Liver (tissue), 9 donors: ENCODE results near the gene ANKRD53. TPM values are rescaled to one million over a fixed set of nuclear protein-coding genes. Genes with fewer than 3 reads are reported as not detected.
A peak's percentile ranks its signal among the peaks of the same experiment; 100 is the strongest.

Experiments
- DNase-seq: peaks from one replicate; pipeline ENCODE4 v3.0.0-alpha.2; 2017; ENCODE audit warnings: low spot score
- H3K27ac ChIP-seq, 2 donors: one replicate each; pipeline ENCODE4 v1.7.0; 2013; ENCODE audit warnings: inconsistent platforms in 2 of 2, low read length in 2 of 2, control low read depth in 1 of 2, low read depth in 1 of 2, mild to moderate bottlenecking in 1 of 2
- H3K27me3 ChIP-seq, 4 donors: one replicate each; pipeline versions ENCODE4 v1.6.1 to v1.7.0; 2013; ENCODE audit warnings: low read length in 3 of 4, inconsistent platforms in 1 of 4, mild to moderate bottlenecking in 1 of 4, moderate library complexity in 1 of 4; ENCODE audit not compliant: control insufficient read depth in 4 of 4, insufficient read depth in 4 of 4
- H3K36me3 ChIP-seq, 4 donors: one replicate each; pipeline versions ENCODE4 v1.6.1 to v1.7.0; 2013; ENCODE audit warnings: low read length in 3 of 4, mild to moderate bottlenecking in 3 of 4, low read depth in 1 of 4, moderate library complexity in 1 of 4; ENCODE audit not compliant: control insufficient read depth in 4 of 4, insufficient read depth in 3 of 4
- H3K4me1 ChIP-seq, 4 donors: one replicate each; pipeline versions ENCODE4 v1.6.1 to v1.7.0; 2013; ENCODE audit warnings: low read length in 3 of 4, mild to moderate bottlenecking in 3 of 4, moderate library complexity in 1 of 4; ENCODE audit not compliant: control insufficient read depth in 4 of 4, insufficient read depth in 4 of 4
- H3K4me3 ChIP-seq, 3 donors: one replicate each; pipeline versions ENCODE4 v1.6.1 to v1.7.0; 2013; ENCODE audit warnings: low read length in 3 of 3, control low read depth in 1 of 3, low read depth in 1 of 3, mild to moderate bottlenecking in 1 of 3
- H3K9ac ChIP-seq, 2 donors: one replicate each; pipeline ENCODE4 v1.7.0; 2013; ENCODE audit warnings: low read length in 2 of 2, mild to moderate bottlenecking in 2 of 2, moderate library complexity in 2 of 2, control low read depth in 1 of 2, low read depth in 1 of 2
- H3K9me3 ChIP-seq, 4 donors: one replicate each; pipeline versions ENCODE4 v1.6.1 to v1.7.0; 2013; ENCODE audit warnings: low read length in 3 of 4; ENCODE audit not compliant: control insufficient read depth in 4 of 4
- ATF3 ChIP-seq: IDR thresholded peaks from 2 replicates; pipeline ENCODE4 v1.6.1; 2016; ENCODE audit warnings: antibody characterized with exemption
- CTCF ChIP-seq: fragments of 150-350 bp; IDR thresholded peaks from 2 replicates; pipeline ENCODE4 v1.5.1; 2017; ENCODE audit warnings: improper control_type of control experiment, low read depth, low read length; ENCODE audit not compliant: missing input control
- EGR1 ChIP-seq, 2 donors: IDR thresholded peaks; 2 replicates each; pipeline ENCODE4 v1.6.1; 2016 to 2018; ENCODE audit warnings: antibody characterized with exemption in 2 of 2, low read depth in 2 of 2
- FOXA1 ChIP-seq: IDR thresholded peaks from 2 replicates; pipeline ENCODE4 v1.6.1; 2016; ENCODE audit warnings: antibody characterized with exemption
- FOXA2 ChIP-seq: IDR thresholded peaks from 2 replicates; pipeline ENCODE4 v1.6.1; 2016; ENCODE audit warnings: antibody characterized with exemption
- GABPA ChIP-seq, 2 donors: IDR thresholded peaks in 1 of 2; conservative IDR thresholded peaks in 1 of 2; 2 replicates each; pipeline ENCODE4 v1.6.1; 2016; ENCODE audit warnings: antibody characterized with exemption in 2 of 2, mild to moderate bottlenecking in 1 of 2, moderate library complexity in 1 of 2
- HNF4A ChIP-seq, 2 donors: conservative IDR thresholded peaks; 2 replicates each; pipeline ENCODE4 v1.6.1; 2016; ENCODE audit warnings: antibody characterized with exemption in 2 of 2, mild to moderate bottlenecking in 2 of 2
- HNF4G ChIP-seq: IDR thresholded peaks from 2 replicates; pipeline ENCODE4 v1.6.1; 2016; ENCODE audit warnings: antibody characterized with exemption
- JUND ChIP-seq, 2 donors: IDR thresholded peaks; 2 replicates each; pipeline ENCODE4 v1.6.1; 2016; ENCODE audit warnings: antibody characterized with exemption in 2 of 2
- MAX ChIP-seq: IDR thresholded peaks from 2 replicates; pipeline ENCODE4 v1.6.1; 2016; ENCODE audit warnings: antibody characterized with exemption
- NR2F2 ChIP-seq: IDR thresholded peaks from 2 replicates; pipeline ENCODE4 v1.6.1; 2016; ENCODE audit warnings: antibody characterized with exemption
- RAD21 ChIP-seq, 2 donors: IDR thresholded peaks; 2 replicates each; pipeline ENCODE4 v1.6.1; 2016; ENCODE audit warnings: antibody characterized with exemption in 2 of 2, mild to moderate bottlenecking in 2 of 2
- REST ChIP-seq: IDR thresholded peaks from 2 replicates; pipeline ENCODE4 v1.6.1; 2016; ENCODE audit warnings: antibody characterized with exemption, mild to moderate bottlenecking
- RXRA ChIP-seq, 2 donors: IDR thresholded peaks; 2 replicates each; pipeline ENCODE4 v1.6.1; 2017 to 2018; ENCODE audit warnings: antibody characterized with exemption in 2 of 2, mild to moderate bottlenecking in 1 of 2
- SP1 ChIP-seq: IDR thresholded peaks from 2 replicates; pipeline ENCODE4 v1.6.1; 2018; ENCODE audit warnings: antibody characterized with exemption, mild to moderate bottlenecking
- TAF1 ChIP-seq: conservative IDR thresholded peaks from 2 replicates; pipeline ENCODE4 v1.6.1; 2016; ENCODE audit warnings: antibody characterized with exemption, mild to moderate bottlenecking
- YY1 ChIP-seq: IDR thresholded peaks from 2 replicates; pipeline ENCODE4 v1.6.1; 2016; ENCODE audit warnings: antibody characterized with exemption, mild to moderate bottlenecking
- ZBTB33 ChIP-seq: IDR thresholded peaks from 2 replicates; pipeline ENCODE4 v1.6.1; 2016; ENCODE audit warnings: antibody characterized with exemption
- WGBS: extraction: QIAGEN DNeasy Blood & Tissue Kit; methylation state at CpG from one replicate; pipeline ENCODE4 v1.1.7; 2013; 5-methylcytosine and 5-hydroxymethylcytosine counted together
- polyA plus RNA-seq, 2 donors: library from polyadenylated mRNA; stranded (reverse) in 1 of 2; unstranded in 1 of 2; fragments of 200-250 nt in 1 of 2; fragments of >200 nt in 1 of 2; fragmentation: Nextera tagmentation in 1 of 2; extraction: Ambion mirVana in 1 of 2; gene quantifications; one replicate each; pipeline versions ENCODE4 v1.2.1 to v1.2.3, GENCODE V29; 2013 to 2015
- total RNA-seq, 2 donors: library from RNA; depleted of rRNA; stranded (reverse); fragments of >200 nt; gene quantifications; one replicate each; pipeline ENCODE4 v1.2.3, GENCODE V29; 2014
- donor health status: healthy.
- donor health status: healthy.
- donor health status: healthy.
- donor health status: healthy.
- donor health status: healthy.

The ANKRD53 gene
- total and polyA plus RNA-seq, 4 donors: 0.29 to 0.50 (median 0.39) TPM

GRCh38 chr2:70947556-70948184 lies 30.8 kb upstream of the ANKRD53 start (continued):
- TF ChIP-seq CTCF (no peak), TAF1 (no peak), FOXA1 (no peak)

- peak overlapping the region in 2 of 3 donors; percentile 5 to 39 for H3K4me3 ChIP-seq
- H3K27ac ChIP-seq: no peak overlapping the region
- H3K9ac ChIP-seq: no peak overlapping the region
- no peaks in the 10 kb centered on the region for H3K36me3 ChIP-seq
- no peaks in the 10 kb centered on the region for H3K9me3 ChIP-seq
- H3K27me3 ChIP-seq: peaks cover 0 to 6% (median 0%) of the 10 kb centered on the region in 4 donors
- peak; percentile 79 for DNase-seq
- peaks cover 2 to 9% (median 3%) of the 10 kb centered on the region in 4 donors for H3K4me1 ChIP-seq
- WGBS: 9% methylated on average over 27 of the region's 27 CpGs
- TF ChIP-seq RAD21 (IDR thresholded peaks at IDR 0.05): peak; percentile 66 to 79
- TF ChIP-seq NR2F2: no peak
- no peak for TF ChIP-seq SP1
- peak; percentile 69 for TF ChIP-seq CTCF
These were observed 30.0 kb upstream of the ANKRD53 start for GRCh38 chr2:70948337-70949003.

GRCh38 chr2:70949086-70949485 lies 29.3 kb upstream of the ANKRD53 start:
- H3K27ac ChIP-seq: no peak overlapping the region
- WGBS: 74% methylated on average over 11 of the region's 11 CpGs
- H3K9ac ChIP-seq: no peak overlapping the region
- no peaks in the 10 kb centered on the region for H3K36me3 ChIP-seq
- H3K27me3 ChIP-seq: peaks cover 0 to 6% (median 0%) of the 10 kb centered on the region in 4 donors
- no peak for DNase-seq
- H3K4me1 ChIP-seq: peaks cover 2 to 9% (median 3%) of the 10 kb centered on the region in 4 donors
- no peaks in the 10 kb centered on the region for H3K9me3 ChIP-seq
- H3K4me3 ChIP-seq: no peak overlapping the region
- no peak for TF ChIP-seq ATF3
- no peak for TF ChIP-seq JUND (IDR thresholded peaks at IDR 0.05)
- no peak for TF ChIP-seq YY1
- TF ChIP-seq RAD21 (IDR thresholded peaks at IDR 0.05): no peak
- TF ChIP-seq GABPA (IDR thresholded peaks at IDR 0.05 in 1 of 2, conservative IDR thresholded peaks at IDR 0.05 in 1 of 2): no peak
- no peak for TF ChIP-seq SP1
- no peak for TF ChIP-seq RXRA (IDR thresholded peaks at IDR 0.05)
- TF ChIP-seq REST: no peak
- TF ChIP-seq FOXA1: no peak
- no peak for TF ChIP-seq EGR1 (IDR thresholded peaks at IDR 0.05; ENCODE audit: low read depth in 2 of 2)
- TF ChIP-seq HNF4G: no peak
- no peak for TF ChIP-seq MAX
- TF ChIP-seq ZBTB33: no peak
- TF ChIP-seq NR2F2: no peak
- TF ChIP-seq HNF4A (conservative IDR thresholded peaks at IDR 0.05): no peak
- TF ChIP-seq FOXA2: no peak
- TF ChIP-seq TAF1: no peak
